HEK293 (cell line): ENCODE data around the gene OR51V1.

Experiments
- CTCF ChIP-seq: fragments of 450-650 bp; formaldehyde crosslinking; IDR thresholded peaks from 2 replicates; pipeline ENCODE4 v1.5.1; 2016; ENCODE audit warnings: missing biosample characterization, missing genetic modification characterization
- KLF16 ChIP-seq: fragments of 450-650 bp; formaldehyde crosslinking; IDR thresholded peaks from 2 replicates; pipeline ENCODE4 v1.5.1; 2017; ENCODE audit warnings: missing biosample characterization, missing genetic modification characterization
- ZNF24 ChIP-seq: fragments of 450-650 bp; formaldehyde crosslinking; IDR thresholded peaks from 2 replicates; pipeline ENCODE4 v1.5.1; 2016; ENCODE audit warnings: missing biosample characterization, missing genetic modification characterization
- ZSCAN23 ChIP-seq: fragments of 450-650 bp; formaldehyde crosslinking; IDR thresholded peaks from 2 replicates; pipeline ENCODE4 v1.5.1; 2016; ENCODE audit warnings: missing biosample characterization, missing genetic modification characterization

GRCh38 chr11:5197536-5197935 lies 2.9 kb downstream of the OR51V1 start:
- TF ChIP-seq ZSCAN23 (tag by site-specific recombination) (no peak), ZNF24 (tag by site-specific recombination) (no peak), KLF16 (tag by site-specific recombination) (no peak), CTCF (tag by site-specific recombination) (no peak)
